Peyer's patch (tissue), 4 donors: ENCODE results near the gene KIAA1671. TPM values are rescaled to one million over a fixed set of nuclear protein-coding genes. Genes with fewer than 3 reads are reported as not detected.
"Not testable (repeated sequence)": the region's sequence is repeated elsewhere in the genome, so short reads cannot be mapped to it uniquely, and the experiment has no call there.

Experiments used
- DNase-seq, 3 donors: peaks; one replicate each; pipeline ENCODE4 v3.0.0-alpha.2; 2017 to 2019
- H3K27ac ChIP-seq, 4 donors: fragments of 200-600 bp; sonication (generic); one replicate each; pipeline ENCODE4 v1.5.1; 2016 to 2019
- H3K27me3 ChIP-seq, 2 donors: fragments of 200-600 bp; sonication (generic); one replicate each; pipeline ENCODE4 v1.5.1; 2019
- H3K36me3 ChIP-seq, 3 donors: fragments of 200-600 bp; sonication (generic); one replicate each; pipeline ENCODE4 v1.5.1; 2016 to 2019
- H3K4me1 ChIP-seq, 4 donors: fragments of 200-600 bp; sonication (generic); one replicate each; pipeline ENCODE4 v1.5.1; 2016 to 2019
- H3K4me3 ChIP-seq, 4 donors: fragments of 200-600 bp; sonication (generic); 1 replicate in 3 of 4; 2 replicates in 1 of 4; pipeline ENCODE4 v1.5.1; 2016 to 2019; ENCODE audit warnings: mild to moderate bottlenecking in 1 of 4
- H3K9me3 ChIP-seq, 4 donors: fragments of 200-600 bp; sonication (generic); one replicate each; pipeline ENCODE4 v1.5.1; 2016 to 2019; ENCODE audit warnings: mild to moderate bottlenecking in 1 of 4
- POLR2A ChIP-seq, 2 donors: fragments of 450-650 bp; IDR thresholded peaks; one replicate each; pipeline ENCODE4 v1.5.1; 2017; ENCODE audit warnings: antibody characterized with exemption in 2 of 2, mild to moderate bottlenecking in 2 of 2, moderate library complexity in 2 of 2
- total RNA-seq, 4 donors: library from RNA; depleted of rRNA; stranded (reverse); fragments of >200 nt; gene quantifications; one replicate each; pipeline ENCODE4 v1.1.0, GENCODE V29; 2016
- TF ChIP-seq, protein P1 (sequence below), 6 experiments: fragments of 450-650 bp in 4 of 6; fragments of 200-600 bp in 2 of 6; sonication (generic) in 1 of 6; IDR thresholded peaks; one replicate each; pipeline ENCODE4 v1.5.1; 2017 to 2019; ENCODE audit warnings: antibody characterized with exemption in 6 of 6, mild to moderate bottlenecking in 3 of 6, moderate library complexity in 1 of 6

KIAA1671 gene
- total RNA-seq, 4 donors from 2014 or later, result 41.3 to 149 (median 113) TPM

DNA sequence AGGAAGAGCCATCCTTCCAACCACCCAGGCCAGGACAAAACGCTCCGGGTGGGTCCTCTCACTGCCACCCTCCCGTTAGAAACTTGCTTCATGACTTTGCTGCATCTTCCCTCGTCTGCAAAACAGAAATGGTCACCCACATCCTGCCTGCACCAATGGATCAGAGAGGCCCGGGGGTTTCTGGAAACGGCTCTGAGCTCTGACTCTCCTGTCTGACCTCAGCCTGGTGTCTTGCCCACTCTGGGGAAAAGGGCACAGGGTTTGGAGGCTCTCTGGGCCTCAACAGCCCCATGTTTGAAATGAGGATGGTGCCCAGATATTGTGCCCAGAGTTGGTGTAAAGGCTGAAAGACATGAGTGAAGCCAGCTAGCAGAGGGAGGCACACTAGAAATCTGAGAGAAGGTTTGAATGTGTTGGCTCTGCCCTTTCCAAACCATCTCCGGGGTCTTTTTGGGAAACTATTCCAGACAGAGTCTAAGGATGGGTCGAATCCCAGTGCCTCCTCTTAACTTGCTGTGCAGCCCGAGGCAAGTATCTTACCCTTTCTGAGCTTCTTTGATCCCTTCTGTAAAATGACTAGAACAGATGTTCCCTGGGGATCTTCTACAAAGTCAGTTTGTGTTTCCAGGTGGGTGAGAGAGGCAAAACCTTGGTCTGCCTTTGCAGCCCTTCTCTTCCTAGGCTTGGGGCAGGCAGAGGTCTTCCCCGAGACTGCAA, 249.2 kb downstream of the KIAA1671 start:
- H3K4me1 ChIP-seq, result no peaks in the 10 kb centered on the region
- DNase-seq, result no peak
- no peak for TF ChIP-seq POLR2A (IDR thresholded peaks at IDR 0.05)
- TF ChIP-seq, protein P1, sequence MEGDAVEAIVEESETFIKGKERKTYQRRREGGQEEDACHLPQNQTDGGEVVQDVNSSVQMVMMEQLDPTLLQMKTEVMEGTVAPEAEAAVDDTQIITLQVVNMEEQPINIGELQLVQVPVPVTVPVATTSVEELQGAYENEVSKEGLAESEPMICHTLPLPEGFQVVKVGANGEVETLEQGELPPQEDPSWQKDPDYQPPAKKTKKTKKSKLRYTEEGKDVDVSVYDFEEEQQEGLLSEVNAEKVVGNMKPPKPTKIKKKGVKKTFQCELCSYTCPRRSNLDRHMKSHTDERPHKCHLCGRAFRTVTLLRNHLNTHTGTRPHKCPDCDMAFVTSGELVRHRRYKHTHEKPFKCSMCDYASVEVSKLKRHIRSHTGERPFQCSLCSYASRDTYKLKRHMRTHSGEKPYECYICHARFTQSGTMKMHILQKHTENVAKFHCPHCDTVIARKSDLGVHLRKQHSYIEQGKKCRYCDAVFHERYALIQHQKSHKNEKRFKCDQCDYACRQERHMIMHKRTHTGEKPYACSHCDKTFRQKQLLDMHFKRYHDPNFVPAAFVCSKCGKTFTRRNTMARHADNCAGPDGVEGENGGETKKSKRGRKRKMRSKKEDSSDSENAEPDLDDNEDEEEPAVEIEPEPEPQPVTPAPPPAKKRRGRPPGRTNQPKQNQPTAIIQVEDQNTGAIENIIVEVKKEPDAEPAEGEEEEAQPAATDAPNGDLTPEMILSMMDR (IDR thresholded peaks at IDR 0.05), result no peak
- H3K9me3 ChIP-seq, result no peaks in the 10 kb centered on the region
- no peak overlapping the region for H3K4me3 ChIP-seq
- peaks cover 0 to 16% (median 0%) of the 10 kb centered on the region in 3 donors for H3K36me3 ChIP-seq
- H3K27me3 ChIP-seq, result no peaks in the 10 kb centered on the region
- no peak overlapping the region for H3K27ac ChIP-seq

DNA sequence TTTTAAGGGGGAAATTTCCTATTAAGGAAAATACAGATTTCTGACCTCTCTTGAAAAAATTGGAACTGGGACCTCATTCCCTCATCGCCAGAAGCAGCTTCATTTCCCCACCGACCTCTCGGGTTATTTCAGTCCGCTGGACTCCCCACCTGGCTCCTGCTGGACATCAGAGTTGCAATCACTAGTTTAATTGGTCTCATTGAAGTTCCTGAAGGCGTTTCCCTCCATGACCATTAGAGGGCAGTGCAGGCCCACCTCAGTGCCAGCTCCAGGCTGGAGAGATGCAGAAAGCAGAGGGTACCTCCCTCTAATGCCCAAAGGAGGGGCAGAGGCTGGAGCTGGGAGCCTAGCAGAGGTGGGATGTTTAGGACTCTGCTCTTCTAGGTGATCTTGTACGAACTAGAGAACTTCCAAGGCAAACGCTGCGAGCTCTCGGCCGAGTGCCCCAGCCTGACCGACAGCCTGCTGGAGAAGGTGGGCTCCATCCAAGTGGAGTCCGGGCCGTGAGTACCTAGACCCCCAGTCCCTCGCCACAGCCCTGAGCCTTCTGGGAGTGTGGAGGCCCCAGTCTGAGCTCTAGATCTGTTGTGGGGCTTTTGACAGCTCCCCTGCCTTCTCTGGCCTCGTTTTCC, 249.9 kb downstream of the KIAA1671 start:
- Histone ChIP-seq H3K36me3 (peaks cover 0 to 9% (median 0%) of the 10 kb centered on the region in 3 donors), H3K27ac (no peak overlapping the region), H3K4me1 (no peaks in the 10 kb centered on the region), H3K9me3 (no peaks in the 10 kb centered on the region), H3K4me3 (no peak overlapping the region), H3K27me3 (no peaks in the 10 kb centered on the region)
- peak in 2 of 3 donors; percentile 17 to 72 for DNase-seq
- TF ChIP-seq, protein P1 (IDR thresholded peaks at IDR 0.05), result peak in 5 of 6 experiments; percentile 60 to 79 (median 71)
- TF ChIP-seq POLR2A (IDR thresholded peaks at IDR 0.05), result no peak

DNA sequence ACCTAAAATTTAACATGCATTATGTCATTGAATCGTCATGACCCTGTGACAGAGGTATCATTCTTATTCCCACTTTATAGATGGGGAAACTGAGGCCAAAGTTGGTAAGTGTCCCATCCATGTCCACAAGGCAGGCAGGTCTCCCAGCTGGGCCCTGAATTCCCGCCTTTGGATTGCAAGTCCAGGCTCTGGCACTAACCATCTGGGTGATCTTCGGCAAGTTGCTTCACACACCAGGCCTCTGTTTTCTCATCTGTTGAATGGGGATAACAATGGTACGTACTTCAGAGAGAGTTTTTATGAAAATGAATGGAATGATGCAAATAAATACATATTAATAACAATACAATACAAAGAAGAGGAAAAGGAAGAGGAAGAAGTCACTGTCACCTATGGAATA, 250.6 kb downstream of the KIAA1671 start:
- H3K9me3 ChIP-seq, result no peaks in the 10 kb centered on the region
- H3K27me3 ChIP-seq, result no peaks in the 10 kb centered on the region
- TF ChIP-seq POLR2A (IDR thresholded peaks at IDR 0.05), result no peak
- TF ChIP-seq, protein P1 (IDR thresholded peaks at IDR 0.05), result no peak
- H3K4me1 ChIP-seq, result no peaks in the 10 kb centered on the region
- H3K4me3 ChIP-seq, result no peak overlapping the region
- DNase-seq, result no peak
- peaks cover 0 to 2% (median 0%) of the 10 kb centered on the region in 3 donors for H3K36me3 ChIP-seq
- H3K27ac ChIP-seq, result no peak overlapping the region

DNA sequence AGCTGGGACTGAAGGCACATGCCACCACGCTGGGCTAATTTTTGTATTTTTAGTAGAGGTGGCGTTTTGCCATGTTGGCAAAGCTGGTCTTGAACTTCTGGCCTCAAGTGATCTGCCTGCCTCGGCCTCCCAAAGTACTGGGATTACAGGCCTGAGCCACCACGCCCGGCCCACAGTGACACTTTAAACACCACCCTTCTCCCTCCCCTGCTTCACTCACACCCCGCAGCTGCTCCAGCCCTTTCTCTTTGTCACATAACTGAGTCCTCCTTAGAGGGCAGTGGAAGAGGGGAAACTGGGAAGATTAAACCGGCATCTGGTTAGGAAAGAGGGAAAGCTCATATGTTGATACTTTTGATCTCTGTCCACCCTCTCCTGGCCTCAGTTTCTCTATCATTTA, 252.0 kb downstream of the KIAA1671 start:
- not testable (repeated sequence) for H3K36me3 ChIP-seq, H3K4me1 ChIP-seq, DNase-seq, H3K4me3 ChIP-seq, H3K27ac ChIP-seq, H3K27me3 ChIP-seq, H3K9me3 ChIP-seq

DNA sequence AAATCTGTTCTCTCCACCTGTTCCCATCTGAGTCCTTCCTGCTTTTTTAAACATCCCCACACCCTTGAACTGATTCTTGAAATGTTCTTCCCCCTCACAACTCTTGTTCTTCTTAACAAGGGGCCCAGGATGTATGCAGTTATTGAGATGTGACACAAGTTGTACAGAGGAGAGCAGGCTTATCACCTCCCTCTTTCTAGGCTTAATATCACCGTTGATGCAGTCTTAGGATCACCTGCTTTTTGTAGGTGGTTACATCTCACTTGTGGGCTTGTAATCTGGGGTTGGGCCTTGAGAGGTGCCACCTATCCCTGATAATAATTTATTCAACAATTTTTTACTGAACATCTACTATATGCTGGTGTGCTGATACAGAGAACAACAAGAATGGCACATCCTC, 253.3 kb downstream of the KIAA1671 start:
- H3K4me1 ChIP-seq, result no peaks in the 10 kb centered on the region
- H3K36me3 ChIP-seq, result no peaks in the 10 kb centered on the region
- no peak overlapping the region for H3K4me3 ChIP-seq
- no peak for DNase-seq
- H3K27me3 ChIP-seq, result no peaks in the 10 kb centered on the region
- H3K9me3 ChIP-seq, result no peaks in the 10 kb centered on the region
- H3K27ac ChIP-seq, result no peak overlapping the region
- TF ChIP-seq POLR2A (IDR thresholded peaks at IDR 0.05), result no peak
- TF ChIP-seq, protein P1 (IDR thresholded peaks at IDR 0.05), result no peak

DNA sequence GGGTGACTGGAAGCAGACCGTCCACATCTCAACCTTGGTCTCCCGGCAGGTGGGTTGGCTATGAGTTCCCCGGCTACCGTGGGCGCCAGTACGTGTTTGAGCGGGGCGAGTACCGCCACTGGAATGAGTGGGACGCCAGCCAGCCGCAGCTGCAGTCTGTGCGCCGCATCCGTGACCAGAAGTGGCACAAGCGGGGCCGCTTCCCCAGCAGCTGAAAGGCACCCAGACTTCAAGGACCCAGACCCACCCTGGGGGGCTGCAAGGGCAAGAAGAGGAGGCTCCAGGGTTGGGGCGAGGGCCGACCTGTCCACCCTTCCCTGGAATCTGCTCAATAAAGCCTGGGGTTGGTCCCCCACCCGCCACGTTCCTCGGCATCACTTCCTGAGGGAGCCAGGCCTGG, 254.5 kb downstream of the KIAA1671 start:
- no peak for DNase-seq
- no peak overlapping the region for H3K27ac ChIP-seq
- H3K36me3 ChIP-seq, result no peaks in the 10 kb centered on the region
- no peak overlapping the region for H3K4me3 ChIP-seq
- H3K27me3 ChIP-seq, result no peaks in the 10 kb centered on the region
- H3K9me3 ChIP-seq, result no peaks in the 10 kb centered on the region
- TF ChIP-seq, protein P1 (IDR thresholded peaks at IDR 0.05), result no peak
- TF ChIP-seq POLR2A (IDR thresholded peaks at IDR 0.05), result no peak
- no peaks in the 10 kb centered on the region for H3K4me1 ChIP-seq
